Right renal cortex interstitium (tissue), 3 donors: Measurements from ENCODE around the gene DHX38. TPM values are rescaled to one million over a fixed set of nuclear protein-coding genes. Genes with fewer than 3 reads are reported as not detected.

Source experiments
- DNase-seq, 3 donors: peaks; one replicate each; pipeline ENCODE4 v3.0.0-alpha.2; 2013; ENCODE audit warnings: low read depth in 3 of 3, low spot score in 2 of 3
- polyA plus RNA-seq, 3 donors: library from polyadenylated mRNA; unstranded; fragments of 120-200 nt; gene quantifications; one replicate each; pipeline ENCODE4 v1.2.1, GENCODE V29; 2013; ENCODE audit not compliant: insufficient read length in 3 of 3

The DHX38 gene
- polyA plus RNA-seq, 3 donors, result 60.9 to 70.1 (median 64.5) TPM

- no peak for DNase-seq
These were observed 66.2 kb downstream of the DHX38 start for GRCh38 chr16:72159801-72160200.

GRCh38 chr16:72162105-72162692 is 68.6 kb downstream of the DHX38 start:
- no peak for DNase-seq

Other genes with a start within 250 kb of the DHX38 start
- gene ATXN1L, start 247.9 kb upstream of the DHX38 start, polyA plus RNA-seq, result 10 to 100 TPM; 35.9 to 36.9 (median 36.6) TPM
- gene ZNF821, start 209.7 kb upstream of the DHX38 start, polyA plus RNA-seq, result 10 to 100 TPM; 23.9 to 26.6 (median 26.1) TPM
- 100 to 1,000 TPM; 298 to 301 (median 298) TPM for gene IST1, start 198.3 kb upstream of the DHX38 start, polyA plus RNA-seq
- under 1 TPM; 0.03 to 0.07 (median 0.06) TPM for gene PKD1L3, start 93.4 kb upstream of the DHX38 start, polyA plus RNA-seq
- 10 to 100 TPM; 13.2 to 14.2 (median 13.7) TPM for gene DHODH, start 85.1 kb upstream of the DHX38 start, polyA plus RNA-seq
- under 1 TPM; 0.47 to 0.78 (median 0.51) TPM for gene HP, start 39.3 kb upstream of the DHX38 start, polyA plus RNA-seq
- gene HPR, start 30.6 kb upstream of the DHX38 start, polyA plus RNA-seq, result 1 to 10 TPM in 1 of 3 donors, not detected in 2; 2.8 TPM
- gene TXNL4B, start 227 bp upstream of the DHX38 start, polyA plus RNA-seq, result 10 to 100 TPM; 19.1 to 24.2 (median 21.9) TPM
- gene PMFBP1, start 78.3 kb downstream of the DHX38 start, polyA plus RNA-seq, result 1 to 10 TPM; 2.0 to 4.1 (median 2.5) TPM